HepG2 (cell line): ENCODE data around the gene PTPRD. TPM values are rescaled to one million over a fixed set of nuclear protein-coding genes. Genes with fewer than 3 reads are reported as not detected.

Experiments
- ATAC-seq: fragments of 200-7000 bp; cut with Tn5 transposase; 3 replicates; pipeline ENCODE4 v1.9.1; 2020; ENCODE audit warnings: mild to moderate bottlenecking, moderate library complexity
- BruUV-seq: library from RNA; stranded (reverse); fragments of 400-500 nt; replicated peaks from 2 replicates; lab custom pipeline; 2021; lab: Mats Ljungman, UMichigan
- CTCF ChIA-PET: fragments of 300-600 bp; formaldehyde crosslinking; extraction: SDS; loops from one replicate; lab custom pipeline; 2021; ENCODE audit warnings: low total read pairs, inconsistent platforms, low intra/inter-chr PET ratio; lab: Yijun Ruan, JAX
- POLR2A ChIA-PET: fragments of 350-600 bp; sonication (Branson Sonifier 250); formaldehyde crosslinking; loops from one replicate; lab custom pipeline; 2020; ENCODE audit warnings: antibody characterized with exemption, inconsistent platforms; lab: Yijun Ruan, JAX
- DNase-seq: peaks from one replicate; pipeline ENCODE4 v3.0.0-alpha.2; 2015; ENCODE audit warnings: low spot score
- FAIRE-seq: peaks from 3 replicates; lab custom pipeline; 2011; peaks lifted over from hg19 to GRCh38; lab: Jason Lieb, UNC
- H2AFZ ChIP-seq: one replicate; pipeline ENCODE4 v1.6.1; 2011; ENCODE audit warnings: low read length, inconsistent platforms
- H3K27ac ChIP-seq: fragments of 300-600 bp; 3 replicates; pipeline ENCODE4 v1.8.0; 2011; ENCODE audit warnings: mixed run types, mild to moderate bottlenecking, mixed read lengths, low read length, inconsistent platforms; ENCODE audit not compliant: insufficient read depth; ENCODE audit errors: extremely low read length
- H3K27me3 ChIP-seq, 2 experiments: fragments of 200-600 bp in 1 of 2; 2 replicates in 1 of 2; 3 replicates in 1 of 2; pipeline versions ENCODE4 v1.6.0 to v1.8.0; 2011; ENCODE audit warnings: low read length in 2 of 2, mild to moderate bottlenecking in 2 of 2, moderate library complexity in 2 of 2, inconsistent platforms in 1 of 2; ENCODE audit not compliant: insufficient read depth in 2 of 2, control insufficient read depth in 1 of 2
- H3K36me3 ChIP-seq, 2 experiments: fragments of 200-600 bp in 1 of 2; replicated peaks in 1 of 2; 2 replicates in 1 of 2; 3 replicates in 1 of 2; pipeline versions ENCODE4 v1.5.1 to v1.8.0; 2011; ENCODE audit warnings: low read length in 2 of 2, inconsistent platforms in 1 of 2; ENCODE audit not compliant: insufficient read depth in 2 of 2, control insufficient read depth in 1 of 2
- H3K4me1 ChIP-seq: 2 replicates; pipeline ENCODE4 v1.5.1; 2012; ENCODE audit warnings: low read length, inconsistent platforms; ENCODE audit not compliant: insufficient read depth
- H3K4me2 ChIP-seq: 2 replicates; pipeline ENCODE4 v1.6.0; 2011; ENCODE audit warnings: low read depth, low read length, inconsistent platforms
- H3K4me3 ChIP-seq, 3 experiments: fragments of 200-600 bp in 1 of 3; sonication (generic), shearing (Covaris generic) in 1 of 3; replicated peaks in 1 of 3; 2 replicates each; pipeline ENCODE4 v1.5.1; 2011 to 2016; ENCODE audit warnings: low read length in 3 of 3, inconsistent platforms in 2 of 3, low read depth in 2 of 3, mild to moderate bottlenecking in 2 of 3, control low read depth in 1 of 3, mixed read lengths in 1 of 3; ENCODE audit not compliant: insufficient read depth in 1 of 3
- H3K79me2 ChIP-seq: one replicate; pipeline ENCODE4 v1.6.1; 2011; ENCODE audit warnings: low read length, inconsistent platforms; ENCODE audit not compliant: insufficient read depth
- H3K9ac ChIP-seq: 2 replicates; pipeline ENCODE4 v1.6.0; 2011; ENCODE audit warnings: mild to moderate bottlenecking, low read depth, low read length, inconsistent platforms; ENCODE audit not compliant: insufficient read depth
- H3K9me3 ChIP-seq: 2 replicates; pipeline ENCODE4 v1.5.1; 2012; ENCODE audit warnings: mild to moderate bottlenecking, low read length
- H4K20me1 ChIP-seq: 2 replicates; pipeline ENCODE4 v1.6.0; 2011; ENCODE audit warnings: inconsistent platforms, mild to moderate bottlenecking, low read length, moderate library complexity; ENCODE audit not compliant: insufficient read depth
- ELF3 ChIP-seq: IDR thresholded peaks from 2 replicates; pipeline ENCODE4 v1.6.1; 2016; ENCODE audit warnings: missing genetic modification reagents, missing compliant biosample characterization
- GATAD1 ChIP-seq: IDR thresholded peaks from 2 replicates; pipeline ENCODE4 v1.6.1; 2016; ENCODE audit warnings: missing genetic modification reagents, missing compliant biosample characterization
- HNRNPUL1 ChIP-seq: fragments of 200-400 bp; formaldehyde crosslinking; IDR thresholded peaks from 2 replicates; pipeline ENCODE4 v1.6.1; 2017; ENCODE audit warnings: low read depth, mild to moderate bottlenecking, low read length, moderate library complexity
- NFKBIZ ChIP-seq: IDR thresholded peaks from 2 replicates; pipeline ENCODE4 v1.6.1; 2018; ENCODE audit warnings: missing genetic modification reagents, missing compliant biosample characterization
- POLR2AphosphoS2 ChIP-seq: IDR thresholded peaks from 2 replicates; pipeline ENCODE4 v1.6.1; 2011; ENCODE audit warnings: low read depth, low read length, improper control_type of control experiment
- PTBP1 ChIP-seq: fragments of 200-400 bp; formaldehyde crosslinking; IDR thresholded peaks from 2 replicates; pipeline ENCODE4 v1.6.1; 2018; ENCODE audit warnings: low read length, low read depth; ENCODE audit not compliant: poor library complexity, severe bottlenecking
- SSRP1 ChIP-seq: IDR thresholded peaks from 2 replicates; pipeline ENCODE4 v1.6.1; 2016; ENCODE audit warnings: control low read depth
- ZNF207 ChIP-seq: fragments of 450-650 bp; IDR thresholded peaks from 2 replicates; pipeline ENCODE4 v1.6.1; 2016; ENCODE audit warnings: antibody characterized with exemption, borderline replicate concordance
- ZNF761 ChIP-seq: sonication (generic); formaldehyde crosslinking; conservative IDR thresholded peaks from 2 replicates; pipeline ENCODE4 v1.4.0; 2020; ENCODE audit warnings: mild to moderate bottlenecking, missing genetic modification reagents
- WGBS: methylation state at CpG from one replicate; pipeline ENCODE4 v1.1.6; 2017; ENCODE audit warnings: low lambda C conversion rate; 5-methylcytosine and 5-hydroxymethylcytosine counted together
- in situ Hi-C: cut with HindIII; loops from 2 replicates; pipeline ENCODE4 v1.10.0; 2017; ENCODE audit warnings: low pct_unique_long_range_greater_than_20kb; ENCODE audit not compliant: extremely low pct_ligation_motif_present
- intact Hi-C: fragments of 100-400 bp; cut with micrococcal nuclease; formaldehyde crosslinking; loops from one replicate; pipeline ENCODE4 v1.10.0; 2022; ENCODE audit not compliant: unreplicated experiment
- polyA plus RNA-seq, 8 experiments: library from polyadenylated mRNA; depleted of rRNA in 3 of 8; stranded (reverse) in 7 of 8; unstranded in 1 of 8; fragments of >200 nt; fragmentation: Illumina TruSeq in 4 of 8; extraction: Trizol in 4 of 8; gene quantifications; 2 replicates each; pipeline versions ENCODE4 v1.2.1 to v1.2.3, GENCODE V29; 2011 to 2016; ENCODE audit warnings: low read depth in 4 of 8, missing spikeins in 1 of 8, mixed read lengths in 1 of 8; ENCODE audit not compliant: insufficient read depth in 1 of 8
- total RNA-seq, 5 experiments: library from RNA; depleted of rRNA; stranded (reverse); fragments of >200 nt; fragmentation: Illumina TruSeq; extraction: Trizol; gene quantifications; 2 replicates each; pipeline ENCODE4 v1.2.3, GENCODE V29; 2016; ENCODE audit warnings: low read depth in 1 of 5
- TF ChIP-seq, protein P1 (sequence below): sonication (generic); formaldehyde crosslinking; IDR thresholded peaks from 2 replicates; pipeline ENCODE4 v1.4.0; 2020; ENCODE audit warnings: missing genetic modification reagents, borderline replicate concordance
- TF ChIP-seq, protein P2 (sequence below): sonication (generic); formaldehyde crosslinking; IDR thresholded peaks from 2 replicates; pipeline ENCODE4 v1.4.0; 2020; ENCODE audit warnings: missing genetic modification reagents
- TF ChIP-seq, protein P3 (sequence below): IDR thresholded peaks from 2 replicates; pipeline ENCODE4 v1.6.1; 2018; ENCODE audit warnings: missing genetic modification reagents, mild to moderate bottlenecking, missing compliant biosample characterization
- TF ChIP-seq, protein P4 (sequence below): sonication (generic); formaldehyde crosslinking; IDR thresholded peaks from 2 replicates; pipeline ENCODE4 v1.4.0; 2020; ENCODE audit warnings: missing genetic modification reagents, mild to moderate bottlenecking, borderline replicate concordance
- TF ChIP-seq, protein P5 (sequence below): sonication (generic); formaldehyde crosslinking; IDR thresholded peaks from 2 replicates; pipeline ENCODE4 v1.4.0; 2020; ENCODE audit warnings: missing genetic modification reagents, mild to moderate bottlenecking, borderline replicate concordance

PTPRD gene
- total and polyA plus RNA-seq, 2 of the 13 experiments (the other 11 are each of a cell fraction or from before 2014, with no cell fraction given) = 0.05 TPM; not detected in 1

DNA sequence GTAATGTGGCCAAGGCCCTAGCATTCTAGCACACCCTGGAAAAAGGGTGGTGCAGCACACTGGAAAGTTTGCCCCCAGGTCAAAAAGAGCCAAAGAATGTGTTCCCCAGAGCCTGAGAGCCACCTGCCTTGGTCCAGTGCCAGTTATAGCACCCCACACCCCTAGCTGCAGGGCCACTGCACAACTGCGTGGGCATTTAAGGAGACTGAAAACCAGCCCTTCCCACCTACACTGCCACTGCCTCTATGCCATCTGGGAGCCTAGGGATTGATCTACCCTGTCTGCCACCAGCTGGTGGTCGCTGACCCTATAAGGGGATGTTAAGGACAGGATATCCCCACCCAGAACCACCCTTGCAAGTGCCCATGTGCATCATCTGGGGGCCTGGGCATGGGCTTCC lies 38.2 kb upstream of the PTPRD start (continued):
- TF ChIP-seq, protein P1, sequence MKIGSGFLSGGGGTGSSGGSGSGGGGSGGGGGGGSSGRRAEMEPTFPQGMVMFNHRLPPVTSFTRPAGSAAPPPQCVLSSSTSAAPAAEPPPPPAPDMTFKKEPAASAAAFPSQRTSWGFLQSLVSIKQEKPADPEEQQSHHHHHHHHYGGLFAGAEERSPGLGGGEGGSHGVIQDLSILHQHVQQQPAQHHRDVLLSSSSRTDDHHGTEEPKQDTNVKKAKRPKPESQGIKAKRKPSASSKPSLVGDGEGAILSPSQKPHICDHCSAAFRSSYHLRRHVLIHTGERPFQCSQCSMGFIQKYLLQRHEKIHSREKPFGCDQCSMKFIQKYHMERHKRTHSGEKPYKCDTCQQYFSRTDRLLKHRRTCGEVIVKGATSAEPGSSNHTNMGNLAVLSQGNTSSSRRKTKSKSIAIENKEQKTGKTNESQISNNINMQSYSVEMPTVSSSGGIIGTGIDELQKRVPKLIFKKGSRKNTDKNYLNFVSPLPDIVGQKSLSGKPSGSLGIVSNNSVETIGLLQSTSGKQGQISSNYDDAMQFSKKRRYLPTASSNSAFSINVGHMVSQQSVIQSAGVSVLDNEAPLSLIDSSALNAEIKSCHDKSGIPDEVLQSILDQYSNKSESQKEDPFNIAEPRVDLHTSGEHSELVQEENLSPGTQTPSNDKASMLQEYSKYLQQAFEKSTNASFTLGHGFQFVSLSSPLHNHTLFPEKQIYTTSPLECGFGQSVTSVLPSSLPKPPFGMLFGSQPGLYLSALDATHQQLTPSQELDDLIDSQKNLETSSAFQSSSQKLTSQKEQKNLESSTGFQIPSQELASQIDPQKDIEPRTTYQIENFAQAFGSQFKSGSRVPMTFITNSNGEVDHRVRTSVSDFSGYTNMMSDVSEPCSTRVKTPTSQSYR (CRISPR knock-in tag) = no peak
- TF ChIP-seq, protein P2, sequence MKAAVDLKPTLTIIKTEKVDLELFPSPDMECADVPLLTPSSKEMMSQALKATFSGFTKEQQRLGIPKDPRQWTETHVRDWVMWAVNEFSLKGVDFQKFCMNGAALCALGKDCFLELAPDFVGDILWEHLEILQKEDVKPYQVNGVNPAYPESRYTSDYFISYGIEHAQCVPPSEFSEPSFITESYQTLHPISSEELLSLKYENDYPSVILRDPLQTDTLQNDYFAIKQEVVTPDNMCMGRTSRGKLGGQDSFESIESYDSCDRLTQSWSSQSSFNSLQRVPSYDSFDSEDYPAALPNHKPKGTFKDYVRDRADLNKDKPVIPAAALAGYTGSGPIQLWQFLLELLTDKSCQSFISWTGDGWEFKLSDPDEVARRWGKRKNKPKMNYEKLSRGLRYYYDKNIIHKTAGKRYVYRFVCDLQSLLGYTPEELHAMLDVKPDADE = no peak
- no peak for TF ChIP-seq ELF3
- TF ChIP-seq, protein P3, sequence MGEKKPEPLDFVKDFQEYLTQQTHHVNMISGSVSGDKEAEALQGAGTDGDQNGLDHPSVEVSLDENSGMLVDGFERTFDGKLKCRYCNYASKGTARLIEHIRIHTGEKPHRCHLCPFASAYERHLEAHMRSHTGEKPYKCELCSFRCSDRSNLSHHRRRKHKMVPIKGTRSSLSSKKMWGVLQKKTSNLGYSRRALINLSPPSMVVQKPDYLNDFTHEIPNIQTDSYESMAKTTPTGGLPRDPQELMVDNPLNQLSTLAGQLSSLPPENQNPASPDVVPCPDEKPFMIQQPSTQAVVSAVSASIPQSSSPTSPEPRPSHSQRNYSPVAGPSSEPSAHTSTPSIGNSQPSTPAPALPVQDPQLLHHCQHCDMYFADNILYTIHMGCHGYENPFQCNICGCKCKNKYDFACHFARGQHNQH = no peak
- TF ChIP-seq SSRP1 (CRISPR knock-in tag) = no peak
- TF ChIP-seq NFKBIZ (CRISPR knock-in tag) = no peak

DNA sequence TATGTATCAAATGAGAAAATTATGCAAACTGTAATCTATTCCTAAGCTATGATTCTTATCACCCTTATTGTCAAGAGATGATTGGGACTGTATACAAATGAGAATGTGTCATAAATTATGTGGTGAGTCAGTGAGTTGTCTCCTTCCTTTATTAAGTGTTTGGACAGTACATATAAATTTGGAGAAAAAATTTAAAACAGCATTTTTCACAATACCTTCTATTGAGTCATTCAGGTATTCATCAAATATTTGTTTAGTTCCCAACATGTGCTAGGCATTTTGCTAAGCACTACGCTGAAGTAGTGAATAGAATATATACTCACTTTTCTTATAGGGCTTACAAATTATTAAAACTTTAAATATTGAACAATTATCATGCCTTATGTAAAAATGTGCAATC lies 36.3 kb upstream of the PTPRD start:
- Histone ChIP-seq H2AFZ (no peak overlapping the region), H3K36me3 (no peaks in the 10 kb centered on the region), H3K4me1 (no peaks in the 10 kb centered on the region), H4K20me1 (no peaks in the 10 kb centered on the region), H3K27me3 (no peaks in the 10 kb centered on the region), H3K79me2 (no peaks in the 10 kb centered on the region), H3K27ac (no peak overlapping the region), H3K4me2 (no peak overlapping the region), H3K9me3 (peaks cover 33% of the 10 kb centered on the region), H3K4me3 (no peak overlapping the region), H3K9ac (no peak overlapping the region)
- ATAC-seq (no peak), FAIRE-seq (no peak), DNase-seq (no peak)
- 0% methylated on average over 1 of the region's 1 CpG for WGBS
- BruUV-seq = no TSS peak
- ChIA-PET POLR2A (no interaction called here), CTCF (no interaction called here)
- intact Hi-C loops = no loop called here
- in situ Hi-C loops = no loop called here
- TF ChIP-seq POLR2AphosphoS2 (no peak), HNRNPUL1 (no peak), PTBP1 (no peak), ZNF207 (no peak), ZNF761 (no peak), GATAD1 (no peak)
- TF ChIP-seq, protein P4, sequence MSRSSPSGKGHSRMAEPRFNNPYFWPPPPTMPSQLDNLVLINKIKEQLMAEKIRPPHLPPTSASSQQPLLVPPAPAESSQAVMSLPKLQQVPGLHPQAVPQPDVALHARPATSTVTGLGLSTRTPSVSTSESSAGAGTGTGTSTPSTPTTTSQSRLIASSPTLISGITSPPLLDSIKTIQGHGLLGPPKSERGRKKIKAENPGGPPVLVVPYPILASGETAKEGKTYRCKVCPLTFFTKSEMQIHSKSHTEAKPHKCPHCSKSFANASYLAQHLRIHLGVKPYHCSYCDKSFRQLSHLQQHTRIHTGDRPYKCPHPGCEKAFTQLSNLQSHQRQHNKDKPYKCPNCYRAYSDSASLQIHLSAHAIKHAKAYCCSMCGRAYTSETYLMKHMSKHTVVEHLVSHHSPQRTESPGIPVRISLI (CRISPR knock-in tag) = no peak
- TF ChIP-seq, protein P5, sequence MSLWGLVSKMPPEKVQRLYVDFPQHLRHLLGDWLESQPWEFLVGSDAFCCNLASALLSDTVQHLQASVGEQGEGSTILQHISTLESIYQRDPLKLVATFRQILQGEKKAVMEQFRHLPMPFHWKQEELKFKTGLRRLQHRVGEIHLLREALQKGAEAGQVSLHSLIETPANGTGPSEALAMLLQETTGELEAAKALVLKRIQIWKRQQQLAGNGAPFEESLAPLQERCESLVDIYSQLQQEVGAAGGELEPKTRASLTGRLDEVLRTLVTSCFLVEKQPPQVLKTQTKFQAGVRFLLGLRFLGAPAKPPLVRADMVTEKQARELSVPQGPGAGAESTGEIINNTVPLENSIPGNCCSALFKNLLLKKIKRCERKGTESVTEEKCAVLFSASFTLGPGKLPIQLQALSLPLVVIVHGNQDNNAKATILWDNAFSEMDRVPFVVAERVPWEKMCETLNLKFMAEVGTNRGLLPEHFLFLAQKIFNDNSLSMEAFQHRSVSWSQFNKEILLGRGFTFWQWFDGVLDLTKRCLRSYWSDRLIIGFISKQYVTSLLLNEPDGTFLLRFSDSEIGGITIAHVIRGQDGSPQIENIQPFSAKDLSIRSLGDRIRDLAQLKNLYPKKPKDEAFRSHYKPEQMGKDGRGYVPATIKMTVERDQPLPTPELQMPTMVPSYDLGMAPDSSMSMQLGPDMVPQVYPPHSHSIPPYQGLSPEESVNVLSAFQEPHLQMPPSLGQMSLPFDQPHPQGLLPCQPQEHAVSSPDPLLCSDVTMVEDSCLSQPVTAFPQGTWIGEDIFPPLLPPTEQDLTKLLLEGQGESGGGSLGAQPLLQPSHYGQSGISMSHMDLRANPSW (CRISPR knock-in tag) = no peak
